PC-3 (cell line): ENCODE results near the gene CERS6.

Experiments
- EZH2 ChIP-seq: fragments of 300-600 bp; sonication (generic); IDR thresholded peaks from one replicate; pipeline ENCODE4 v1.6.1; 2017; ENCODE audit warnings: antibody characterized with exemption, mild to moderate bottlenecking, low read length; ENCODE audit not compliant: unreplicated experiment
- EZH2phosphoT487 ChIP-seq: fragments of 300-600 bp; sonication (generic); IDR thresholded peaks from 2 replicates; pipeline ENCODE4 v1.6.1; 2018; ENCODE audit warnings: mild to moderate bottlenecking, antibody characterized with exemption, low read length, borderline replicate concordance
- TF ChIP-seq, protein P1 (sequence below): fragments of 300-600 bp; sonication (generic); conservative IDR thresholded peaks from 2 replicates; pipeline ENCODE4 v1.5.1; 2017; ENCODE audit warnings: antibody characterized with exemption, low read depth, mild to moderate bottlenecking, low read length

DNA sequence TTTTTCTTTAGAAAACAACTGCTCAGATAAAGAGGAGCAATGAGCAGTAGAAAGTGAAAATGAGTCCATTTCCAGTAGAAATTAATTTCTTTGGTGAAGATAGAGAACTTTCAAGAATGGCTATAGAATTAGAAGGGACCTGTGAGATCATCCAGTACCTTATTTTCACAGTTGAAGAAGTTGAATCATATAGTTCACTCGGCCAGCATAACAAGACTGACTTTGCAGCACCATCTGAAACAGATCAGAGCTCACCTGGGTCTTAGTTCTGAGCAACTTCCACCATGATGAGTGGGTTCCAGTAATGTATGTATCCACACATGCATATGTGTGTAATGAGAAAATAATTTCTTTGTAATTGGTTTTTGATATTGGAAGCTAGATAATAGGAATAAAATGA lies 58.6 kb downstream of the CERS6 start:
- TF ChIP-seq, protein P1, sequence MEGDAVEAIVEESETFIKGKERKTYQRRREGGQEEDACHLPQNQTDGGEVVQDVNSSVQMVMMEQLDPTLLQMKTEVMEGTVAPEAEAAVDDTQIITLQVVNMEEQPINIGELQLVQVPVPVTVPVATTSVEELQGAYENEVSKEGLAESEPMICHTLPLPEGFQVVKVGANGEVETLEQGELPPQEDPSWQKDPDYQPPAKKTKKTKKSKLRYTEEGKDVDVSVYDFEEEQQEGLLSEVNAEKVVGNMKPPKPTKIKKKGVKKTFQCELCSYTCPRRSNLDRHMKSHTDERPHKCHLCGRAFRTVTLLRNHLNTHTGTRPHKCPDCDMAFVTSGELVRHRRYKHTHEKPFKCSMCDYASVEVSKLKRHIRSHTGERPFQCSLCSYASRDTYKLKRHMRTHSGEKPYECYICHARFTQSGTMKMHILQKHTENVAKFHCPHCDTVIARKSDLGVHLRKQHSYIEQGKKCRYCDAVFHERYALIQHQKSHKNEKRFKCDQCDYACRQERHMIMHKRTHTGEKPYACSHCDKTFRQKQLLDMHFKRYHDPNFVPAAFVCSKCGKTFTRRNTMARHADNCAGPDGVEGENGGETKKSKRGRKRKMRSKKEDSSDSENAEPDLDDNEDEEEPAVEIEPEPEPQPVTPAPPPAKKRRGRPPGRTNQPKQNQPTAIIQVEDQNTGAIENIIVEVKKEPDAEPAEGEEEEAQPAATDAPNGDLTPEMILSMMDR: no peak
- TF ChIP-seq EZH2: no peak
- TF ChIP-seq EZH2phosphoT487: no peak
